ENCODE data around the gene BPI.
"Not testable (repeated sequence)": the region's sequence is repeated elsewhere in the genome, so short reads cannot be mapped to it uniquely, and the experiment has no call there.

Gene BPI

DNA sequence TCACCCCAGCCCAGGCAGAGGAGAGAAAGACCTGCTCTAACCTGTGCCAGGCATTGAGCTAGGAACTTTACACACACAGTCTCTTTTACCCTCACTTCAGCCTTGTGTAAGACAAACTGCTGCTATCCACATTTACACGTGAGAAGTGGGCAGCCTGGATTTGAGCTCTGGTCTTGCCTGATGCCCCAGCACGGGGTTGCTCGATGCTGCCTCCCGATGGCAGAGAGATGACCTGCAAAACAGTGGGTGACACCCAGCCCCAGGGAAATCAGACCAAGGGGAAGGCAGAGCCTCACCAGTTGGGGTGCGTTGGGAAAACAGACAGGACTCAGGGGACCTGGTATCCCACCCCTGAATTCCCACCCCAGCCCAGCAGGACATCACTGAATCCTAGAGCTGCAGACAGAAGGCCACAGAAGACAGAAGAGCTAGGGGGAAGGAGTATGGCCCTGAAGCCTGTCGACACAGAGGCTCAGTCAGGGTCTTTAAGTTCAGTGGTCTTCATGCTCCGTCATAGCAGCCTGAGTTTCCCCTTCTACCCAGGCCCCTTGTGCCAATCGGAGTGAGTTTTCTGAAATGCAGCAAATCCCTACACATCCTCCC, 990 bp downstream of the BPI start:
- no peak for DNase-seq (ENCODE audit: low read depth)

DNA sequence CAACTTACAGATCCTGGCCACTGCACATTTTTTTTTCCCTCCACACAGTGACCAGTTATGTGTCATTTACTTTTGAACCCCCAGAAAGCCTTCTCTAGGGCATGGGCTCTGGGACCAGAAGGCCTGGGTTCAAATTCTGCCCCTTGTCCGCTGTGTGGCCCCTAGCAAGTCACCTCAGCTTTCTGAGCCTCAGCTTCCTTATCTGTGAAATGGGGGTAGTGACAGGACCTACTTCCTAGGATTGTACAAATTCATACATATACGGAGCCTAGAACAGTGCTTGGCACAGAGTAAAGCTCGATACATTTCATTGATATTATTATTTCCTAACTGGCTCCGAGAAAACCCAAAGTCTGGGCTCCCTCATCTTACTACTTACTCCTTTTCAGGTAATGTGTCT, 1.6 kb downstream of the BPI start:
- no peak for DNase-seq (ENCODE audit: low read depth)

DNA sequence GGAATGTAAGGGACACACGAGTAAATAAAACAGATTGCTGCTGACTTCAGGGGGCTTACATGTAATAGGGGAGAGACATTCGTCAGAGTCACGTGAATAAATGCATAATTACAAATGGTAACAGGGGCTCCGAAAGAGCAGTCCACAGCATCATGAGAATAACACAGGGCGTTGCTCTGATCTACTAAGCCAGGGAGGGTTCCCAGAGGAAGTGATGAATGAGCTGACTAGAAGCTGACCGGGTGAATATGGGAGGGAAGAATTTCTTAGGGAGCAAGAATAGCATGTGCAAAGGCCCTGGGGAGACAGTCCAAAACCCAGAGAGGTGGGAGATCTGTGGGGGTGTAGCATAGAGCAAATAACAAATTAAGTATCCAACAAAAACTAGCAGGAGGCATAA, 2.4 kb downstream of the BPI start:
- DNase-seq (ENCODE audit: low read depth): no peak

DNA sequence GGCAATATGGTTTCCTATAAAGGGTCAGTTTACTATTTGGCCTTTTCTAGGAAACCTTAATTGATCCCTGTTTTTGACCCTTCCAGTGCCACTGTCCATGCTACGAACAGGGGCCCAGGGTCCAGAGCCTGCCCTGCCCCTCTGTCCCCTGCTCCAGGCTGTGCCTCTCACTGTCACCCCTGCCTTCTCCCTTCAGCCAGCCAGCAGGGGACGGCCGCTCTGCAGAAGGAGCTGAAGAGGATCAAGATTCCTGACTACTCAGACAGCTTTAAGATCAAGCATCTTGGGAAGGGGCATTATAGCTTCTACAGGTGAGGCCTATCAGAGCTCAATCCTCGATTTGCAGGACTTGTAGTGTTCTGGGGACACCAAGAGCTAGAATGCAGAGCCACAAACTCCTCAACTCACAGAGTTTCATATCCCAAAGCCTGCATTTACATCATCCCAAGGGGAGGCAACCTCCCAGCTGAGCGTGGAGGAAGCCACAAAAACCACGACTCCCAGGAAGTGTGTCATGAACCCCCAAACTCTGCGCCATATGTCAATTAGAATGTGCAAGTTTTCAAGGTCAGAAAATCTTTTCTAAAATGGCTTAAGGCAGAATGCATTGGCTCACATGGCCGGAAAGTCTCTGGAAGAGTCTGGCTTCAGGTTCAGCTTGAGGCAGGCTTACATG, 3.6 kb downstream of the BPI start:
- no peak for DNase-seq (ENCODE audit: low read depth)

DNA sequence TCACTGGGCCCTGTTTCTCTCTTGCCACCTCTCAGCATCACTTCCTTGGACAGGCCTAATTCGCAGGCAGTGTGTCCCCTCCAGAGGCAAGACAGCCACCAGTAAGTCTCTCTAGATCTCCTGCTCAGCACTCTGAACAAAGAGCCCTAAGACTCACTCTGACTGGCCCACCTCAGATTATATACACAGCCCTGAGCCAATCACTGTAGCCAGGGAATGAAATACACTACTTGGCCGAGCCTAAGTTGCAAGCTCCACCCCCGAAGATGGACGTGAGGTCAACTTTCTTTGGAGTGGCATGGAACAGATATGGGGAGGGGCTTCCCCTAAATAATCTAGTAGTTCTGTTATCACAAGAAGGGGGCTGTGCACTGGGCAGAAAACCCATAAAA, 4.1 kb downstream of the BPI start:
- DNase-seq (ENCODE audit: low read depth): no peak

DNA sequence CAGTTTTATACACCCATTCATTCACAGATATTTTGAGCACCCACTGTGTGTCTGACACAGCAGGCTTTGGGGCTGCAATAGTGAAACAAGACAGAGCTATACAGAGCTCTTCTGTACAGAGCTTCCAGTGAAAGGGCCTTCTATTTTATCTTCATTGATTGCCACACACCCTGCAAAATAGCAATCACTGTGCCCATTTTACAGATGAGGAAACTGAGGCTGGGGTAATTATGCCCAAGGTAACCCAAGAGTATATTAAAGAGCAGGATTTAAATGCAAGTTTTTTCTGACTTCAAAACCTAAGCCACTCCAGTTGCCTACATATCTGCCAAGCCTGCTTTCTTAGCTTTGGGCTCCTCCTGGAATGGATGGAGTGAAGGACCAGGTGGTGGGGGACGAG, 4.5 kb downstream of the BPI start:
- DNase-seq (ENCODE audit: low read depth): no peak

DNA sequence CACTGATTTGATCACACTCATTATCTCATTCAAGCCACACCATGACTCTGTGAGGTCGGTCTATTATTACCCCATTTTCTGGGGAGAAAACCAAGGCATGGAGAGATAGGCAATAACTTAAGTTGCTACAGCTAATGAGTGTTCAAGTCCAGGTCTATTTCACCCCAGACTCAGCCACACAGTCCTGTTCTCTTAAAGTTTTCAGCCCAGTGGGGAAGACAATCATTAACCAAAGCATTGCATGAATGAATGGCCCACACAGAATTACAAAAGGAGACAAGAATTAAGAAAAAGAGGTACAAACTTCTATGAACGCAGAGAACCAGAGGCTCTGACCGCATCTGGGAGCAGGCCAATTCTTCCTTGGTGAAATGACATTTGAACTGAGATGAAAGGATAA, 7.1 kb downstream of the BPI start:
- no peak for DNase-seq (ENCODE audit: low read depth)

DNA sequence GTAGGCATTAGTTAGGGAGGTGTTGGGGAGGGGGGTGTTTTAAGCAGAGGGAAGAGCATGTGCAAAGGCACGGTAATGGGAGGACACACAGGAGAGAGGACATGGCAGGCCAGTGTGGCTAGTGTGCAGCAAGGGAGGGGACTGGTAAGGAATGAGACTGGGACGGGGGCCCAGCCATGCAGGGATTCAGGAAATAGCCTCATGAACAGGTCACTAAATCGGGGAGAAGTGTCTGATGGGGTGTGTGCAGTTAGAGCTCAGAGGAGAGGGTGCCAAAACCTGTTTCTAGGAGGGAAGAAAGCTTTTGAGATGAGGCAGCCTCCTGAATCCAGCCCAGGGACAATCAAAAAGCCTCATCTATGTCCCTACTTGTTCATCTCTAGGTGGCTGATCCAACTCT, 7.5 kb downstream of the BPI start:
- no peak for DNase-seq (ENCODE audit: low read depth)

DNA sequence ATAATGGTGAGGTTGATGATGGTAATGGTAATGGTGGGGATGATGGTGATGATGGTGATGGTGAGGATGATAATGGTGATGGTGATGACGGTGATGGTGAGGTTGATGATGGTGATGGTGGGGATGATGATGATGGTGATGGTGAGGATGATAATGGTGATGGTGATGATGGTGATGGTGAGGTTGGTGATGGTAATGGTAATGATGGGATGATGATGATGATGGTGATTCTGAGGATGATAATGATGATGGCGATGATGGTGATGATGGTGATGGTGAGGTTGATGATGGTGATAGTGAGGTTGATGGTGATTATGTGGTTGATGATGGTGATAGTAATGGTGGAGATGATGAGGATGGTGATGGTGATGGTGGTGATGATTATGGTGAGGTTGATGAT, 9.7 kb downstream of the BPI start:
- no peak for DNase-seq (ENCODE audit: low read depth)

DNA sequence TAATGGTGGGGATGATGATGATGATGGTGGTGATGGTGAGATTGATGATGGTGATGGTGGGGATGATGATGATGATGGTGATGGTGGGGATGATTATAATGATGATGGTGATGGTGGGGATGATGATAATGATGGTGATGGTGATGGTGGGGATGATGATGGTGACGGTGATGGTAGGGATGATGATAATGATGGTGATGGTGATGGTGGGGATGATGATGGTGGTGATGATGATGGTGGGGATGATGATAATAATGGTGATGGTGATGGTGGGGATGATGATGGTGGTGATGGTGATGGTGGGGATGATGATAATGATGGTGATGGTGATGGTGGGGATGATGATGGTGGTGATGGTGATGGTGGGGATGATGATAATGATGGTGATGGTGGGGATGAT, 10.4 kb downstream of the BPI start:
- DNase-seq (ENCODE audit: low read depth): not testable (repeated sequence)

DNA sequence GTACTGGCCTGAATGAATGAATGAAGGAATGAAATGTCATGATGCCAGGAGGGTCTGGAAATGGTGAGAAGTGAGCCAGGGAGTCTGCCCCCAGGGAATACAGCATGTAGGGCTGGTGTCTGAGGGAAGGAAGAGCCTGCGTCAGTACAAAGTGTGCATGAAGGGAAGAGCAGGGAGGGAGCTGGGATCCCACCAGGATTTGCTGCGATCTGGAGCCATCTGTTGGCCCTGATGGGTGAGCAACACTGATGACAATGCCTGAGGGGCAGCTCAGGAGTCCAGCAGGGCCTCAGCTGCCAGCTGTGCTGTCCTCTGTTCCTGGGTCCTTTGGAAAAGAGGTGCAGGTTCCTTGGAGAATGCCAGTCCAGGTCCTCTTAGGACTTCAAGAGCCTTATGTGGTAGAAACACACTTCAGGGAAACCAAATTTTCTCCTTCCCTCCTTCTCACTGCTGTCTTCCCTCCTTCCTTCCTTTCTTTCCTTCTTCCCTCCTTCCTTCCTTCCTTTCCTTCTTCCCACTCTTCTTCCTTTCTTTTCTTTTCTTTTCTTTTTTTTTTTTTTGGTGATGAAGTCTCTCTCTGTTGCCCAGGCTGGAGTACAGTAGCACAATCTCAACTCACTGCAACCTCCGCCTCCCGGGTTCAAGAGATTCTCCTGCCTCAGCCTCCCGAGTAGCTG, 11.5 kb downstream of the BPI start:
- no peak for DNase-seq (ENCODE audit: low read depth)

DNA sequence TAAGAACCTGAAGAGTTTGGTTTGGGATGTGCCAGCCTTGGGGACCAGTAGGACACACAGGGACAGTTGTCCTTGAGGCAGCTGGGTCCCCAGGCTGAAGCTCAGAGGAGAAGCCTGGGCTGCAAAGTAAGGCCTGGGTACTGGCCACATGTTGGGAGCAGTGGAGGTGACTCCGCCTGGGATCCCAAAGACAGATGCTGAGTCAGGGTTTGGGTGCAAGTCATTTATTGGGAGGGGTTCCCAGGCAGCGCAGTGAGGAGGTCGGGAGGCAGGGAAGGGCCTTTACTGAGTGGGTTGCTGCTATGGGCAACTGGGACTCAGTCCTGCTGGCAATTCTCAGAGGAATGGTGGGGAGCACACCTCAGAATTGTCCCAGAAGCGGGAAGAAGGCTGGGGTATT, 12.4 kb downstream of the BPI start:
- no peak for DNase-seq (ENCODE audit: low read depth)

DNA sequence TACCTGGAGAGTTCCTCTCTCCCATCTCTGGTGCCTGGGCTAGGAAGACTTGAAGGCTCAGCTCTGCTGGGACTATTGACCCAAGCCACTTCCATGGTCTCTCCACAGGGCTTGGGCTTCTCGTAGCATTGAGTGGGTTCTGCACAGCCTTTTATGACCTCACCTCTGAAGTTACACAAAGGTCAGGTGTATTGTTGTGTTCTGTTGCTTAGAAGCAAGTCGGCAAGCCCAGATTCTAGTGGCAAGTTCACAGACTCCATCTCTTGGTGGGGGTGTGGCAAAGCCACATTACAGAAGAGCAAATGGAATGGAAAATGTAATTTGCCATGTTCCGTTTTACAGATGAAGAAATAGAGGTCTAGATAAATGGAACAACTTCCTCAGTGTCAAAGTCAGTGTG, 13.5 kb downstream of the BPI start:
- DNase-seq (ENCODE audit: low read depth): no peak

DNA sequence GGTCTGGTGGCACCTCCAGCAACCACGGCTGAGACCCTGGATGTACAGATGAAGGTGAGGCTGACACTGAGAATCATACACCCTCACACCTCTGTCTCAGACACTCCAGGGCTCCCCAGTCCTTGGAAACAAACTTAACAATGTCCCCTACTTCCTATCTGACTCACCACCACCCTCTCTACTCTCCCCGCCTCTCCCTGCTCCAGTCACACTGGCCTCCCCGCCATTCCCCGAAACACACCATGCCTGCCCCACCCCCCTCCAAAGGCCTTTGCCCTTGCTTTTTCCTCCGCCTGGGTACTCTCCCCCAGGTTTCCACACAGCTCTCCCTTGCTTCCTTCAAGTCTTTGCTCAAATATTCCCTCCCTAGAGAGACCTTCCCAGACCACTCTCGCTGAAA, 16.3 kb downstream of the BPI start:
- DNase-seq (ENCODE audit: low read depth): no peak

DNA sequence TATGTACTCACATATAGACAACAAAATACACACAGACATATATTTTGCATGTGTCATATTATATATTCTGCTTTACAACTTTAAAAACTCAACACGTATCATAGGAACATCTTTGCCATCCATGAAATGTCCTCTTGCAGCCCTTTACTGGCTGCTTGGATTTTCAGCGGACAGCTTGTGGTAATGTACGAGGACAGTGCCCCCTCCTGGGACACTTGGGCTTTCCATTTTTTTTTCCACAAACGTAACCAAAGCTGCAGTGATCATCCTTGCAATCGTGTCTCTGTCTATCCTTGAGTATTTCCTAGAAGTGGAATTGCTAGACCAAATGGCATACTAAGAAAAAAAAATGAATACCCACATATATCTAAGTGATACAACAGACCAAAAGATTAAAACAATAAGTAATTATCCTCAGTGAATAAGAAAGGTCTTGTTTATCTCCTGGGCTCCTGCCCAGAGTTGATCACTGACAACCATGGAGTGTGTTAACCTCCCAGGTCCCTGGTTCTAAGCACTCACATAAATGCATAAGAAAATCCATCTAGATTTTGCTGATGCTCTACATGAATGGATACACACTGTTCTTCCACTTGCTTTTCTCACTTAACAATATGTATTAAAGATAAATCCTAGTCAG, 18.1 kb downstream of the BPI start:
- DNase-seq (ENCODE audit: low read depth): no peak

DNA sequence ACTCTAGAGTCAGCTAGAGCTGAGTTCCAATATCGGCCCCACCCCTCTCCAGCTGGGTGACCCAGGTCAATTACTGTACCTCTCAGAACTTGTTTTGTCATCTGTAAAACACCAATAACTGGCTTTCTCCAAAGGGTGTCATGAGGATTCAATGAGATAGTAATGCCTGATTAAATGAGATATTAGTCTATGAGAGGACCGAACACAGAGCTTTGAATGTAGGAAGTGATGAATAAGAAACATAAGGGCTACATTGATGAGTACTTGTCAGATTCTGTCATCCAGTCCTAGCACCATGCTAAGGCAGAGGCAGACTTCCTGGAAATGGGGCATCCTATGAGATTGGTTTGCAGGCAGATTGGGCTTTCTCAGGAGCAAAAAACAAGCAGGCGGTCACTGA, 20.2 kb downstream of the BPI start:
- DNase-seq (ENCODE audit: low read depth): no peak

DNA sequence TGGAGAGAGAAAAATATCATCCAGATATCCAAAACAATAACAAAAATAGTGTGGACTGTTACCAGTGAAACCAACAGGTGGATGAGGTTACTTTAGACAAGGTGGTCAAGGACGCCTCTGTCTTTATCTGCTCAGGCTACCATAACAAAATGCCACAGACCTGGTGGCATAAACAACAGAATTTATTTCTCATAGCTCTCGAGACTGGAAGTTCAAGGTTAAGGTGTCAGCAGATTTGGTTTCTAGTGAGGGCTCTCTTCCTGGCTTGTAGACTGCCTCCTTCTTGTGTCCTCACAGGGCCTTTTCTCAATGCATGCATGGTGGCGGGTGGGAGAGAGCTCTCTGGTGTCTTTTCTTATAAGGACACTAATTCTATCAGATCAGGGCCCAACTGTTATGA, 21.2 kb downstream of the BPI start:
- DNase-seq (ENCODE audit: low read depth): no peak

DNA sequence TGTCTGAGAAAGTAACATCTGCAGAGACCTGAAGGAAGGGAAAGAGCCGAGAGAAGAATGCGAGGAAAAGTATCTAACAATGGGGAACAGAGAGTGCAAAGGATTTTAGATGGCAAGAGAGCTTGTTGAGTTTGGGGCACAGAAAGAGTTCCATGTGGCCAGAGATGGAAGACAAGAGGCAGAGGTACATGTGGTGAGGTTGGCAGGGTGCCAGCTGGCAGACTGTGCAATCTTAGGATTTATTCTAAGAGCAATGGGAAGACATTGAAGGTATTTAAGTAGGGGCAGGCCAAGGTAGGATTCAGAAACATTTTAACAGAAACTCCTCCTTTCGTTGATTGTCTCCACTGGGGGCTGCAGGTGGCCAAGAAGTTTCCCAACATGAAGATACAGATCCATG, 21.9 kb downstream of the BPI start:
- DNase-seq (ENCODE audit: low read depth): no peak

DNA sequence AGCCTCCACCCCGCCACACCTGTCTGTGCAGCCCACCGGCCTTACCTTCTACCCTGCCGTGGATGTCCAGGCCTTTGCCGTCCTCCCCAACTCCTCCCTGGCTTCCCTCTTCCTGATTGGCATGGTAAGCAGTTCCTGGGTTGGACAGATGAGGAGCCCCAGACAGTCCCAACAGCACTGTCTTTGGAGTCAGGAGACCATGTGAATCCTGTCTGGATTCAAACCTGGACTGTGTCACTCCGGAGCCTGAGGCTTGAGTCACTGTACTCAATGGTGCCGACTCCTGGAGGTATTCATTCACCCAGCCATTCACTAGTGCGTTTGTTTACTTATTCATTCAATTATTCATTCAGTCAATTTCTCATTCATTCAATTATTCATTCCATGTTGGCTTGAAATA, 22.4 kb downstream of the BPI start:
- no peak for DNase-seq (ENCODE audit: low read depth)

DNA sequence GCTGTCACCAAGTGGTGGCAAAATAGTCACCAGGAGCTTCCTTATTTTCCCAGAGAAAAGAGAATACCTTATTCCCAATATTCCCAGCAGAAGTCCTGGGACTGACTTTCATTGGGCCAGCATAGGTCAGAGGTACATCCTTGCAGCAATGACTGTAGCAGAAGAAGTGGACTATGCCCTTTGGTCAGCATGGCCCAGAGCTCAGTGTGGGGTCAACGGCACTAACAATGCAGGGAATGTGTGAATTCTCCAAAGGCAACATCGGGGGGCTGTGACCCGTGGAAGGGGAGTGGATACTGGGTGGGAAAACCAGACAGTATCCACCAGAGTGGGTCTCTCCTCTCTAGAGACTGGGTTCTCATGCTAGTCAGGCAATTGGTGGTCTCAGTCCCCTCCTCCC, 26.7 kb downstream of the BPI start:
- no peak for DNase-seq (ENCODE audit: low read depth)

DNA sequence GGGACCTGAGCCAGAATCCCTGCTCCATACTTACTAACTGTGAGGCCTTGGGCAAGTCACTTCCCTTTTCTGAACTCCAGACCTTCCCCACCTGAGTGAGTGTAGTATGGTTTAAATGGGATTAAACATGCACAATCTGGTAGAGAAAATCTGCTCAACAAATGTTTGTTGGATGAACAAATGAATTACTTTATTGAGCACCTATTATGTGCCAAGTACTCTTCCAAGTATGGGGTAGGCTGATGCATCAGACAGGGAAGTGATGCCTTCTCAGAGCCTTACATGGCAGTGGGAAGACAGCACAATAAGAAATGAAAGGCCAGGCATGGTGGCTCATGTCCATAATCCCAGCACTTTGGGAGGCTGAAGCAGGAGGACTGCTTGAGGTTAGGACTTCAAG, 27.3 kb downstream of the BPI start:
- no peak for DNase-seq (ENCODE audit: low read depth)

DNA sequence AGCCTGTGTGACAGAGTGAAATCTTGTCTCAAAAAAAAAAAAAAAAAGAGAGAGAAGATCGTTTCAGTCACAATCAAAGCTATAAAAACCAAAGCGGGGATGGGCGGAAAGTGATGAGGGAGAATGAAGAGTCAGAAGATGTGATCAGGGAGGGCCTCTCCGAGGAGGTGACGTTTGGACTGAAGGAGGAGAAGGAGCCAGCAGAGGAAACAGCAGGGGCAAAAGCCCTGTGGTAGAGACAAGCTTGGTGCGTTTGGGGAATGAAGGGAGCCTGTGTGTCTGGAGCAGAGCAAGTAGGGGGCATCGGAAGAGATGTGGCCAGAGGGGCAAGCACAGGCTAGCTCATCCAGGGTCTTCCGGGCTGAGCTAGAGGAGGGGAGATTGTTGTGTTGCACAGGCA, 27.9 kb downstream of the BPI start:
- no peak for DNase-seq (ENCODE audit: low read depth)

DNA sequence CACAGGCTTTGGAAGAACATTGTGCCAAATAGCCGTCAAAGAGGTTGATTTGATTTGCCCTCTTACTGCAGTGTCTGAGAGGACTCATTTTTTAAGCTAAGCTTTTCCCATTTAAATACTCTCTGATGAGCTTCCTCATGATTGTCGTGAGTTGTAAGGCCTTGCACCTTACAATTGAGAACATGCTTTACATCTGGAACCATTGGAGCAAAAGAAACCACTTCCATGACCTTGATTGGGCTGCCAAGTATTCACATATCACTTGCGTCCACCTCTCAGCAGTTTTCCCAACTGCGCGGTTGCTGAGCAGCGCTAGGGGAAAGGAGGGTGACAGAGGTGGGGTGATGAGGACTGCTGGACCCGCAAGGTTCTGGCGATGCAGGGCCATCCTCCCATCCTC, 30.1 kb downstream of the BPI start:
- no peak for DNase-seq (ENCODE audit: low read depth)

Measured in CMK (cell line).